HFFc6 (cell line): ENCODE measurements around the gene MAB21L3. TPM values are rescaled to one million over a fixed set of nuclear protein-coding genes. Genes with fewer than 3 reads are reported as not detected.

ENCODE experiments used
- DNase-seq: peaks from one replicate; pipeline ENCODE4 v3.0.0-alpha.2; 2018
- H3K27ac Mint-ChIP-seq: 2 replicates; pipeline ENCODE4 v1.8.0; 2020; ENCODE audit warnings: mild to moderate bottlenecking, mixed read lengths
- H3K27me3 Mint-ChIP-seq: 2 replicates; pipeline ENCODE4 v1.8.0; 2021; ENCODE audit warnings: mild to moderate bottlenecking, moderate library complexity, mixed read lengths; ENCODE audit not compliant: insufficient read depth
- H3K36me3 Mint-ChIP-seq: 2 replicates; pipeline ENCODE4 v1.8.0; 2021; ENCODE audit warnings: low read depth, mixed read lengths
- H3K4me1 Mint-ChIP-seq: 2 replicates; pipeline ENCODE4 v1.8.0; 2020; ENCODE audit warnings: low read depth, mixed read lengths
- H3K4me3 Mint-ChIP-seq: 2 replicates; pipeline ENCODE4 v1.8.0; 2020; ENCODE audit warnings: mild to moderate bottlenecking, moderate library complexity, mixed read lengths
- H3K9me3 Mint-ChIP-seq: 2 replicates; pipeline ENCODE4 v1.8.0; 2020; ENCODE audit warnings: mild to moderate bottlenecking, mixed read lengths
- total RNA-seq, 6 experiments: library from RNA; stranded (reverse); fragmentation: NEBNext Ultra II Directional; extraction: Animal tissue kit (Norgen Biotek cat#: 25700); gene quantifications; 2 replicates in 1 of 6; 3 replicates in 5 of 6; pipeline ENCODE4 v1.2.3, GENCODE V29; 2021
- TF ChIP-seq, protein P1 (sequence below): fragments of 200-600 bp; sonication (generic); IDR thresholded peaks from 2 replicates; pipeline ENCODE4 v1.5.0; 2021; ENCODE audit warnings: antibody characterized with exemption, mild to moderate bottlenecking

The MAB21L3 gene
- total RNA-seq, 6 experiments from 2014 or later: 0.07 to 0.08 (median 0.07) TPM; not detected in 3

DNA sequence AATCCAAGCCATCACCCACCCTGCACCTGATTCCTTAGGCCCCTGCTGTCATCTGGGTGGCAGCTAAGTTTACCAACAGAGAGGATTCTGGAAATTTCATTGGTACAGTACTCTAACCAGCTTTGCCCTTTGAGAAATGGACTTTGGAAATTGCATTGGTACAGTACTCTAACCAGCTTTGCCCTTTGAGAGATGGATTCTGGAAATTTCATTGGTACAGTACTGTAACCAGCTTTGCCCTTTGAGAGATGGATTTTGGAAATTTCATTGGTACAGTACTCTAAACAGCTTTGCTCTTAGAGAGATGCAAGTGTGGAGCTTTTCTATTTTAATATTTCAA lies 42.5 kb downstream of the MAB21L3 start:
- H3K9me3 Mint-ChIP-seq: no peaks in the 10 kb centered on the region
- H3K27ac Mint-ChIP-seq: no peak overlapping the region
- no peak overlapping the region for H3K4me3 Mint-ChIP-seq
- TF ChIP-seq, protein P1, sequence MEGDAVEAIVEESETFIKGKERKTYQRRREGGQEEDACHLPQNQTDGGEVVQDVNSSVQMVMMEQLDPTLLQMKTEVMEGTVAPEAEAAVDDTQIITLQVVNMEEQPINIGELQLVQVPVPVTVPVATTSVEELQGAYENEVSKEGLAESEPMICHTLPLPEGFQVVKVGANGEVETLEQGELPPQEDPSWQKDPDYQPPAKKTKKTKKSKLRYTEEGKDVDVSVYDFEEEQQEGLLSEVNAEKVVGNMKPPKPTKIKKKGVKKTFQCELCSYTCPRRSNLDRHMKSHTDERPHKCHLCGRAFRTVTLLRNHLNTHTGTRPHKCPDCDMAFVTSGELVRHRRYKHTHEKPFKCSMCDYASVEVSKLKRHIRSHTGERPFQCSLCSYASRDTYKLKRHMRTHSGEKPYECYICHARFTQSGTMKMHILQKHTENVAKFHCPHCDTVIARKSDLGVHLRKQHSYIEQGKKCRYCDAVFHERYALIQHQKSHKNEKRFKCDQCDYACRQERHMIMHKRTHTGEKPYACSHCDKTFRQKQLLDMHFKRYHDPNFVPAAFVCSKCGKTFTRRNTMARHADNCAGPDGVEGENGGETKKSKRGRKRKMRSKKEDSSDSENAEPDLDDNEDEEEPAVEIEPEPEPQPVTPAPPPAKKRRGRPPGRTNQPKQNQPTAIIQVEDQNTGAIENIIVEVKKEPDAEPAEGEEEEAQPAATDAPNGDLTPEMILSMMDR: no peak
- no peak for DNase-seq
- peaks cover 26% of the 10 kb centered on the region for H3K27me3 Mint-ChIP-seq
- H3K36me3 Mint-ChIP-seq: no peaks in the 10 kb centered on the region
- peaks cover 4% of the 10 kb centered on the region for H3K4me1 Mint-ChIP-seq

DNA sequence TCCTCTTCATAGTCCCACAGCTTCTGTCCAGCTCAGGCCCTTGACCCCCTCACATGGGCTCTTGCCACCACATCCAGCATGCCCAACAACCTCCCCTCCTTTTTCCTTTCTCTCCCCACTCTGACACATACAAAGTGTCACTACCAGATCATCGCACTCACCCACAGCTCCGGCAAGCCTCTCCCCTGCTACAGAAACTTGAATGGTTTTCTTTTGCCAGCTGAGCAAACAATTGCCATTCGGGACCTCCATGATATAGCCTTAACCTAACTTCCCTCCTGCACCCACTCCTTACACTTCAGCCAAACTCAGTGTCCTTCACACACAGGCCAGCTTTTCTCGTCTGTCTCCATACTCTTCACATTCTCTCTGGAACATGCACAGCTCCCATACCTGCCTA lies 43.3 kb downstream of the MAB21L3 start:
- Mint-ChIP-seq H3K9me3 (no peaks in the 10 kb centered on the region), H3K4me1 (no peaks in the 10 kb centered on the region), H3K36me3 (no peaks in the 10 kb centered on the region), H3K27ac (no peak overlapping the region), H3K4me3 (no peak overlapping the region), H3K27me3 (peaks cover 30% of the 10 kb centered on the region)
- no peak for DNase-seq
- TF ChIP-seq, protein P1: no peak

DNA sequence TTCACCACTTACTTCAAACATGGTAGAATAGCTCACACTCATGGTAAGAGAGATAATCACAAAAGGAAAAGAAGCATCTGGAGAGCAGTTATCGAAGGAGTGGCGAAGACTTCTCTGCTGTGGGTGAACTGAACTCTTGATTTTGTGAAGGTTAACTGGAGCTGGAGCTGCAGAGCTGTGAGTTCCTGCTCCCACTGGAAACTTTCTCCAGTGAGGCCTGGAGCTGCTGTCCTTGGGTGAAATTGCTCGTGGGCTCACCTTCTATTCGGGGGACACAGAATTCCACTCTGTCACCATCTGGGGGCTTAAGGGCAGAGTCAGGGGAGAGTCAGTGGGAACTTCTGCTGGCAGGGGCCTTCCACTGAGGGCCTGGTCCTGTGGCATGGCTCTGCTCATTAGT lies 45.9 kb downstream of the MAB21L3 start:
- TF ChIP-seq, protein P1: no peak
- no peaks in the 10 kb centered on the region for H3K36me3 Mint-ChIP-seq
- DNase-seq: no peak
- no peak overlapping the region for H3K4me3 Mint-ChIP-seq
- H3K9me3 Mint-ChIP-seq: no peaks in the 10 kb centered on the region
- no peaks in the 10 kb centered on the region for H3K4me1 Mint-ChIP-seq
- H3K27me3 Mint-ChIP-seq: peaks cover 32% of the 10 kb centered on the region
- no peak overlapping the region for H3K27ac Mint-ChIP-seq

DNA sequence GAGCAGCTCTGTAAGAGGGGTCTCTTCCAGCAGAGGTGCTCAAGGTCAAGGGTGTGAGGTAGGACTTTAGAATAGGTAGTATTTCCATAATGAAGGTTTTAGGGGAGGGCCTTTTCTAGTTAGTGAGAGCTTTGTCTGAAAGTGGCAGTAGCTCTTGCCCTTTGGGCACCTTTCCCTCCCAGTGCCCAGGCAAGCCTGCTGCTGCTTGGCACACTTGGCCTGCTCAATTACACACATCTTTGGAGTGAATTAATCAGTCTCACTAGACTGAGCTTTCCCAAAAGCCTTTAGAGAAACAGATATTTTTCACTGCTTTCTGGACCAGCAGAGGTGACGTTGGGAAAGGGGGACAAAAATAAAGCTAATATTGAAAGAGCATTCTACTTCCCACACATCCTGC lies 48.0 kb downstream of the MAB21L3 start:
- TF ChIP-seq, protein P1: no peak
- H3K27me3 Mint-ChIP-seq: peaks cover 31% of the 10 kb centered on the region
- H3K4me3 Mint-ChIP-seq: no peak overlapping the region
- no peak overlapping the region for H3K27ac Mint-ChIP-seq
- H3K36me3 Mint-ChIP-seq: no peaks in the 10 kb centered on the region
- no peaks in the 10 kb centered on the region for H3K9me3 Mint-ChIP-seq
- no peak for DNase-seq
- H3K4me1 Mint-ChIP-seq: no peaks in the 10 kb centered on the region

DNA sequence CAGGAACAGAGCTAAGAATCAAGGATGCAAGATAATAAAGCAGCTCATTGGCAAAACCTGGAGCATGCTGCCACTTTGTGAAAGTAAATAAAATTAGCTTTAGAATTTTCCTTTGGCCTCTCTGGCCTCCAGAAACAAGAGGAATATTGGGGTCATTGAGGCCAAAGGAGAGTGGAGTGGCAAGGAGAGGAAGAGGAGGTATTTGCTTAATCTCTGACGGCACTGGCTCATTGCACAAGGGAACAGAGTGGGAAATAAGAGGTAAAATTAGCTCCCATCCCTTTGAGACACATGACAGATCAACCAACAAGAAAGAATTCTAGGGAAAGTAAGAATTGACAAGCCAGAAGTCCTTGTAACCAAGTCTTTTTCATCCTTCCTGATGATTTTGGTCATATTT lies 48.4 kb downstream of the MAB21L3 start:
- no peak for DNase-seq
- no peak overlapping the region for H3K4me3 Mint-ChIP-seq
- no peak overlapping the region for H3K27ac Mint-ChIP-seq
- TF ChIP-seq, protein P1: no peak
- H3K9me3 Mint-ChIP-seq: no peaks in the 10 kb centered on the region
- no peaks in the 10 kb centered on the region for H3K4me1 Mint-ChIP-seq
- H3K27me3 Mint-ChIP-seq: peaks cover 28% of the 10 kb centered on the region
- H3K36me3 Mint-ChIP-seq: no peaks in the 10 kb centered on the region

DNA sequence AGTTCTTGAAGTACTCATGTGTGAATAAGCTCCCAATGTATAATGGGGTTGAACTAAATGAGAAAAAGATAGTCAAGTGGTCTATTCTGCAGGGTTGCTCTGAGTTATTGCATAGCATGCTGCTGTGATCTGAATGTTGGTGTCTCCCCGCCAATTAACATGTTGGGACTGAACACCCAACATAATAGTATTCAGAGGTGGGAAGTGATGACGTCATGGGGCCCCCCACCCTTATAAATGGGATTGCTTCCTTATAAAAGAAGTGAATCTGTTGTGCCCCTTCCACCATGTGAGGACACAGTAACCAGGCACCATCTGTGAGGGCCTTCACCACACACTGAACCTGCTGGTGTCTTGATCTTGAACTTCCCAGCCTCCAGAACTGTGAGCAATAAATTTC lies 50.2 kb downstream of the MAB21L3 start:
- DNase-seq: no peak
- H3K27ac Mint-ChIP-seq: no peak overlapping the region

More for the DNA sequence above, 50.2 kb downstream of the MAB21L3 start:
- TF ChIP-seq, protein P1: no peak
- Mint-ChIP-seq H3K27me3 (peaks cover 27% of the 10 kb centered on the region), H3K9me3 (no peaks in the 10 kb centered on the region), H3K4me1 (no peaks in the 10 kb centered on the region), H3K4me3 (no peak overlapping the region), H3K36me3 (no peaks in the 10 kb centered on the region)
